Smooth muscle cell (in vitro differentiated cells): ENCODE results near the gene NOTCH1. TPM values are rescaled to one million over a fixed set of nuclear protein-coding genes. Genes with fewer than 3 reads are reported as not detected.

Experiments used
- DNase-seq: peaks from one replicate; lab custom pipeline; 2025; ENCODE audit not compliant: unreplicated experiment; lab: John Stamatoyannopoulos, UW
- H2AFZ ChIP-seq: fragments of 200-600 bp; sonication (generic); 2 replicates; pipeline ENCODE4 v1.6.0; 2016; ENCODE audit warnings: antibody characterized with exemption, low read depth, mild to moderate bottlenecking
- H3F3A ChIP-seq: fragments of 200-600 bp; sonication (generic); 2 replicates; pipeline ENCODE4 v1.6.0; 2017; ENCODE audit warnings: antibody characterized with exemption, low read depth
- H3K27ac ChIP-seq: fragments of 200-600 bp; sonication (generic); 2 replicates; pipeline ENCODE4 v1.5.1; 2016; ENCODE audit warnings: low read depth, mild to moderate bottlenecking
- H3K27me3 ChIP-seq: fragments of 200-600 bp; sonication (generic); 2 replicates; pipeline ENCODE4 v1.6.1; 2016; ENCODE audit warnings: low read depth, mild to moderate bottlenecking
- H3K36me3 ChIP-seq: fragments of 200-600 bp; sonication (generic); 2 replicates; pipeline ENCODE4 v1.5.1; 2016; ENCODE audit warnings: low read depth
- H3K4me1 ChIP-seq: fragments of 200-600 bp; sonication (generic); 2 replicates; pipeline ENCODE4 v1.5.1; 2016; ENCODE audit warnings: low read depth
- H3K4me2 ChIP-seq: fragments of 200-600 bp; sonication (generic); 2 replicates; pipeline ENCODE4 v1.6.0; 2016; ENCODE audit warnings: mild to moderate bottlenecking
- H3K4me3 ChIP-seq: fragments of 200-600 bp; sonication (generic); 2 replicates; pipeline ENCODE4 v1.5.1; 2016; ENCODE audit warnings: mild to moderate bottlenecking
- H3K79me2 ChIP-seq: fragments of 200-600 bp; sonication (generic); 2 replicates; pipeline ENCODE4 v1.6.0; 2016; ENCODE audit warnings: low read depth, mild to moderate bottlenecking
- H3K9ac ChIP-seq: fragments of 200-600 bp; sonication (generic); 2 replicates; pipeline ENCODE4 v1.6.0; 2016; ENCODE audit warnings: low read depth
- H3K9me3 ChIP-seq: fragments of 200-600 bp; sonication (generic); replicated peaks from 2 replicates; pipeline ENCODE4 v1.5.1; 2016; ENCODE audit warnings: low read depth
- H4K20me1 ChIP-seq: fragments of 200-600 bp; sonication (generic); 2 replicates; pipeline ENCODE4 v1.6.0; 2016; ENCODE audit warnings: low read depth
- CTCF ChIP-seq: fragments of 200-600 bp; sonication (generic); IDR thresholded peaks from 2 replicates; pipeline ENCODE4 v1.5.1; 2017; ENCODE audit warnings: borderline replicate concordance, mild to moderate bottlenecking, antibody characterized with exemption; ENCODE audit not compliant: insufficient read depth, poor library complexity, severe bottlenecking
- WGBS: methylation state at CpG from one replicate; pipeline ENCODE4 v1.1.7; 2016; ENCODE audit warnings: low lambda C conversion rate; 5-methylcytosine and 5-hydroxymethylcytosine counted together
- polyA plus RNA-seq: library from polyadenylated mRNA; unstranded; fragments of >200 nt; fragmentation: Nextera tagmentation; extraction: Ambion mirVana; gene quantifications from 2 replicates; pipeline ENCODE4 v1.2.1, GENCODE V29; 2016
- total RNA-seq: library from RNA; depleted of rRNA; stranded (reverse); fragments of >200 nt; gene quantifications from 2 replicates; pipeline ENCODE4 v1.2.3, GENCODE V29; 2014

NOTCH1 gene
- total and polyA plus RNA-seq, 2 experiments from 2014 or later, result 7.2 to 13.2 TPM

- peaks cover 28% of the 10 kb centered on the region for H3K36me3 ChIP-seq
- no peak overlapping the region for H3K4me2 ChIP-seq
- peaks cover 91% of the 10 kb centered on the region for H3K79me2 ChIP-seq
- H3F3A ChIP-seq, result no peaks in the 10 kb centered on the region
- no peak overlapping the region for H3K27ac ChIP-seq
- TF ChIP-seq CTCF, result no peak
- H3K9me3 ChIP-seq, result no peaks in the 10 kb centered on the region
- no peak overlapping the region for H3K9ac ChIP-seq
- DNase-seq, result no peak
- no peaks in the 10 kb centered on the region for H3K4me1 ChIP-seq
- no peak overlapping the region for H2AFZ ChIP-seq
- H3K27me3 ChIP-seq, result no peaks in the 10 kb centered on the region
- no peak overlapping the region for H3K4me3 ChIP-seq
- peaks cover 99% of the 10 kb centered on the region for H4K20me1 ChIP-seq
- 97% methylated on average over 12 of the region's 12 CpGs for WGBS
These were observed 74.9 kb downstream of the NOTCH1 start for GRCh38 chr9:136470792-136471469.

GRCh38 chr9:136470356-136470755, 75.5 kb downstream of the NOTCH1 start:
- Histone ChIP-seq H3K9ac (no peak overlapping the region), H3K4me3 (no peak overlapping the region), H2AFZ (no peak overlapping the region), H4K20me1 (peaks cover 99% of the 10 kb centered on the region), H3K27ac (no peak overlapping the region), H3K4me1 (no peaks in the 10 kb centered on the region), H3F3A (no peaks in the 10 kb centered on the region), H3K9me3 (no peaks in the 10 kb centered on the region), H3K4me2 (no peak overlapping the region), H3K36me3 (peaks cover 22% of the 10 kb centered on the region), H3K27me3 (no peaks in the 10 kb centered on the region), H3K79me2 (peaks cover 86% of the 10 kb centered on the region)
- TF ChIP-seq CTCF, result no peak
- DNase-seq, result no peak
- WGBS, result 98% methylated on average over 11 of the region's 11 CpGs

GRCh38 chr9:136467766-136468165, 78.1 kb downstream of the NOTCH1 start:
- Histone ChIP-seq H3K4me1 (no peaks in the 10 kb centered on the region), H3K27me3 (no peaks in the 10 kb centered on the region), H3K9me3 (no peaks in the 10 kb centered on the region), H2AFZ (no peak overlapping the region), H3K4me3 (no peak overlapping the region), H3F3A (no peaks in the 10 kb centered on the region), H4K20me1 (peaks cover 99% of the 10 kb centered on the region), H3K4me2 (no peak overlapping the region), H3K9ac (no peak overlapping the region), H3K79me2 (peaks cover 76% of the 10 kb centered on the region), H3K36me3 (peaks cover 24% of the 10 kb centered on the region), H3K27ac (no peak overlapping the region)
- TF ChIP-seq CTCF, result no peak
- WGBS, result 98% methylated on average over 15 of the region's 15 CpGs
- DNase-seq, result no peak

GRCh38 chr9:136466155-136466541, 79.7 kb downstream of the NOTCH1 start:
- Histone ChIP-seq H3K79me2 (peaks cover 60% of the 10 kb centered on the region), H3F3A (no peaks in the 10 kb centered on the region), H3K27ac (no peak overlapping the region), H3K4me2 (no peak overlapping the region), H3K9ac (no peak overlapping the region), H3K4me3 (no peak overlapping the region), H3K36me3 (peaks cover 24% of the 10 kb centered on the region), H3K27me3 (no peaks in the 10 kb centered on the region), H4K20me1 (peaks cover 99% of the 10 kb centered on the region), H3K9me3 (no peaks in the 10 kb centered on the region), H3K4me1 (no peaks in the 10 kb centered on the region), H2AFZ (no peak overlapping the region)
- DNase-seq, result no peak
- TF ChIP-seq CTCF, result no peak
- WGBS, result over 99% methylated on average over 30 of the region's 30 CpGs
